GM10266 (cell line): ENCODE data around the gene KIF21A.

ENCODE experiments used
- DNase-seq: peaks from one replicate; pipeline ENCODE4 v3.0.0; 2012; ENCODE audit errors: extremely low spot score
- TF ChIP-seq, protein P1 (sequence below): IDR thresholded peaks from 2 replicates; pipeline ENCODE4 v1.5.1; 2012; ENCODE audit warnings: mild to moderate bottlenecking, low read depth; ENCODE audit not compliant: control insufficient read depth, insufficient read depth; ENCODE audit errors: missing control alignments

Gene KIF21A

DNA sequence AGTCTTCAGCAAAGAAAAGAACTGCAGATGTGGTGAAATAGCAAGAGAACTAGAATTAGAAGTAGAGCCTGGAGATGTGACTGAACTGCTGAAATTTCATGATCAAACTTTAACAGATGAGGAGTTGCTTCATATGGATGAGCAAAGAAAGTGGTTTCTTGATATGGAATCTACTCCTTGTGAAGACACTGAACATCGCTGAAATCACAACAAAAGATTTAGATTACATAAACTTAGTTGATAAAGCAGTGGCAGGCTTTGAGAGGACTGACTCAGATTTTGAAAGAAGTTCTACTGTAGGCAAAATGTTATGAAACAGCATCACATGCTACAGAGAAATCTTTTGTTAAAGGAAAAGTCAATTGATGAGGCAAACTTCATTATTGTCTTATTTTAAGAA is 175.0 kb downstream of the KIF21A start:
- no peak for DNase-seq

DNA sequence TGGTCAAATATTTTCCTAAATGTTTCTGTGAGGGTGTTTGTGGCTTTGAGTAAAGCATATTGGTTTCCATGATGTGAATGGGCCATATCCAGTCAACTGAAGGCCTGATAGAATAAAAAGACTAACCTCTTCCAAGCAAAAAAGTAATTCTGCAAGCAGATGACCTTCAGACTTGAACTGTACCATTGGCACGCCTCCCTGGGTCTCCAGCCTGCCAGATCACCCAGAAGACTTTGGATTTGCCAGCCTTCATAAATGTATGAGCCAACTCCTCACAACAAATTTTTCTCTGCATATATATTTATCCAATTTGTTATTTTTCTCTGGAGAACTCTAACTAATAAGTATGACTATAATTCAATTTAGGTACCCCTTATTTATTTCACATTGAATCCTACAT is 190.3 kb downstream of the KIF21A start:
- TF ChIP-seq, protein P1, sequence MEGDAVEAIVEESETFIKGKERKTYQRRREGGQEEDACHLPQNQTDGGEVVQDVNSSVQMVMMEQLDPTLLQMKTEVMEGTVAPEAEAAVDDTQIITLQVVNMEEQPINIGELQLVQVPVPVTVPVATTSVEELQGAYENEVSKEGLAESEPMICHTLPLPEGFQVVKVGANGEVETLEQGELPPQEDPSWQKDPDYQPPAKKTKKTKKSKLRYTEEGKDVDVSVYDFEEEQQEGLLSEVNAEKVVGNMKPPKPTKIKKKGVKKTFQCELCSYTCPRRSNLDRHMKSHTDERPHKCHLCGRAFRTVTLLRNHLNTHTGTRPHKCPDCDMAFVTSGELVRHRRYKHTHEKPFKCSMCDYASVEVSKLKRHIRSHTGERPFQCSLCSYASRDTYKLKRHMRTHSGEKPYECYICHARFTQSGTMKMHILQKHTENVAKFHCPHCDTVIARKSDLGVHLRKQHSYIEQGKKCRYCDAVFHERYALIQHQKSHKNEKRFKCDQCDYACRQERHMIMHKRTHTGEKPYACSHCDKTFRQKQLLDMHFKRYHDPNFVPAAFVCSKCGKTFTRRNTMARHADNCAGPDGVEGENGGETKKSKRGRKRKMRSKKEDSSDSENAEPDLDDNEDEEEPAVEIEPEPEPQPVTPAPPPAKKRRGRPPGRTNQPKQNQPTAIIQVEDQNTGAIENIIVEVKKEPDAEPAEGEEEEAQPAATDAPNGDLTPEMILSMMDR, result no peak
- DNase-seq, result no peak

More for the DNA sequence above, 175.0 kb downstream of the KIF21A start:
- TF ChIP-seq, protein P1, result no peak
